Activated naive CD4-positive, alpha-beta T cell treated with anti-CD3 and anti-CD28 coated beads, Interleukin-2, amount 50 U/mL, for 72 hours (primary cell): ENCODE measurements around the gene KMT2C. TPM values are rescaled to one million over a fixed set of nuclear protein-coding genes. Genes with fewer than 3 reads are reported as not detected.
A peak's percentile ranks its signal among the peaks of the same experiment; 100 is the strongest.
"Not testable (repeated sequence)": the region's sequence is repeated elsewhere in the genome, so short reads cannot be mapped to it uniquely, and the experiment has no call there.

Source experiments
- ATAC-seq, 2 donors: fragments of 150-1000 bp; cut with Tn5 transposase; 2 replicates each; pipeline ENCODE4 v1.10.0; 2021; ENCODE audit warnings: mild to moderate bottlenecking in 2 of 2, moderate library complexity in 2 of 2
- DNase-seq, 2 donors: peaks; one replicate each; pipeline ENCODE4 v3.0.0; 2021 to 2022; ENCODE audit warnings: low spot score in 2 of 2
- H3K27ac Mint-ChIP-seq, 2 donors: one replicate each; pipeline ENCODE4 v1.8.0; 2022; ENCODE audit warnings: mild to moderate bottlenecking in 2 of 2, mixed read lengths in 2 of 2
- H3K36me3 Mint-ChIP-seq, 2 donors: one replicate each; pipeline ENCODE4 v1.8.0; 2022; ENCODE audit warnings: mixed read lengths in 2 of 2
- H3K9me3 Mint-ChIP-seq, 2 donors: one replicate each; pipeline ENCODE4 v1.8.0; 2022; ENCODE audit warnings: mixed read lengths in 2 of 2
- total RNA-seq, 2 donors: library from RNA; stranded (reverse); gene quantifications; one replicate each; pipeline ENCODE4 v1.2.3, GENCODE V29; 2022

Gene KMT2C
- total RNA-seq, 2 donors from 2014 or later = 65.7 to 69.1 TPM

DNA sequence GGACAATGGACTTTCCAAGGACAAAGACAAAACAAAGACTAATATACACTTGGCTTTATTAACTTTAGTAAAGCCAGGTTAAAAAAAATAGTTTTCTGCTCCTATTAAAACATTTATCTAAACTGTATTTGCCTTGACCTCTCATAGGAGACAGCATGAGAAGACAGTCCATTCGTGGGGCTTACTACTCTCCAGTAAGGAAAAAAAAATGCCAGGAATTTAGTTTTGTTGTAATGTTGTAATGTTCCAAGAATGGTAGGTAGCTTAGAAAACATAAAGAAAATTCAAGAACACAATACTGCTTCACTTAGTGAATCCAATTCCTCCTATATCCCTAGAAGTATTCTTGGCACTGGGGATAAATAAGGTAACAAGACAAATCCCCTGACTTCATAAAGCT is 81.7 kb downstream of the KMT2C start:
- DNase-seq = no peak
- Mint-ChIP-seq H3K36me3 (peaks cover 29 to 48% of the 10 kb centered on the region in 2 donors), H3K27ac (no peak overlapping the region), H3K9me3 (peaks cover 0 to 9% of the 10 kb centered on the region in 2 donors)
- ATAC-seq = no peak

GRCh38 chr7:152353281-152353680 is 82.5 kb downstream of the KMT2C start:
- not testable (repeated sequence) for ATAC-seq, DNase-seq, H3K9me3 Mint-ChIP-seq, H3K27ac Mint-ChIP-seq
- H3K36me3 Mint-ChIP-seq = peaks cover 35 to 55% of the 10 kb centered on the region in 2 donors

DNA sequence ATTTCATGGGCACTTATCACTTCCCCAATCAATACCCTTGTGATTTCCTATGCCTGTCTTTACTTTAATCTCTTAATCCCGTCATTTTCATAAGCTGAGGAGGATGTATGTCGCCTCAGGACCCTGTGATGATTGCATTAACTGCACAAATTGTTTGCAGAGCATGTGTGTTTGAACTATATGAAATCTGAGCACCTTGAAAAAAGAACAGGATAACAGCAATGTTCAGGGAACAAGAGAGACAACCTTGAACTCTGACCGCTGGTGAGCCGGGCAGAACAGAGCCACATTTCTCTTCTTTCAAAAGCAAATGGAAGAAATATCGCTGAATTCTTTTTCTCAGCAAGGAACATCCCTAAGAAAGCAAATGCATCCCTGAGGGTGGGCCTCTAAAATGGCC is 84.1 kb downstream of the KMT2C start:
- not testable (repeated sequence) for H3K9me3 Mint-ChIP-seq, DNase-seq, ATAC-seq, H3K27ac Mint-ChIP-seq
- peaks cover 35 to 62% of the 10 kb centered on the region in 2 donors for H3K36me3 Mint-ChIP-seq

DNA sequence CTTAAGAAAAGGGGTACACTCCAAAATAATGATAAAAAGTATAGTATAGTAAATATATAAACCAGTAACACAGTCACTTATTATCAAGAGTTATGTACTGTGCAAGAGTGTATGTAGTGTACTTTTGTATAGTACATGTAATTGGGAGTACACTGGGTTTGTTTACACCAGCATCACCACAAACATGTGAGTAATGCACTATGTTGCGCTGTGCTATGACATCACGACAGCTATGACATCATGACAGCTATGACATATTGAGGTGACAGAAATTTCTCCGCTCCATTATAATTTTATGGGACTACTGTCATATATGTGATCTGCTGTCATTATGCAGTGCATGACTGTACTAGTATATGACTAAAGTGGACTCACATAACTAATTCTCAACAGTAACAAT is 84.6 kb downstream of the KMT2C start:
- peaks cover 35 to 59% of the 10 kb centered on the region in 2 donors for H3K36me3 Mint-ChIP-seq
- no peak overlapping the region for H3K27ac Mint-ChIP-seq
- ATAC-seq (no peak), DNase-seq (no peak)
- H3K9me3 Mint-ChIP-seq = peaks cover 5 to 9% of the 10 kb centered on the region in 2 donors

- Mint-ChIP-seq H3K9me3 (peaks cover 4 to 5% of the 10 kb centered on the region in 2 donors), H3K36me3 (peaks cover 14 to 37% of the 10 kb centered on the region in 2 donors), H3K27ac (no peak overlapping the region)
- DNase-seq (no peak), ATAC-seq (no peak)
Measured at GRCh38 chr7:152347888-152348287, 87.9 kb downstream of the KMT2C start.

DNA sequence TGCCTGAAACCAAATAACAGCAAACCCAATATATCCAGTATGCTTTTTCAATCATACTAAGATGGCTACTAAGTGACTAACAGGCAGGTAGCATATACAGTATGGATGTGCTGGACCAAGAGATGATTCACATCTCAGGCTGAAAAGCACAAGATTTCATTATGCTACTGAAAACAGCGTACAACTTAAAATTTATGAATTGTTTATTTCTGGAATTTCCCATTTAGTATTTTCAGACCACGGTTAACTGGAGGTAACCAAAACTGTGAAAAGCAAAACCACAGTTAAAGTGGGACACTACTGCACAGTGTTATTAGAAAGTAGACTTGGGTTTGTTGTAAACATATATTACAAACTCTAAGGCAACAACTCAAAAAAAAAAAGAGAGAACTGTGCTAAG is 91.5 kb downstream of the KMT2C start:
- peaks cover 0 to 5% of the 10 kb centered on the region in 2 donors for H3K9me3 Mint-ChIP-seq
- DNase-seq (no peak), ATAC-seq (peak; percentile 50 to 69)
- peak overlapping the region in 1 of 2 donors; percentile 87 for H3K27ac Mint-ChIP-seq
- H3K36me3 Mint-ChIP-seq = peaks cover 8 to 15% of the 10 kb centered on the region in 2 donors

GRCh38 chr7:152342796-152343195 is 93.0 kb downstream of the KMT2C start:
- ATAC-seq (no peak), DNase-seq (no peak)
- Mint-ChIP-seq H3K9me3 (no peaks in the 10 kb centered on the region), H3K36me3 (peaks cover 0 to 2% of the 10 kb centered on the region in 2 donors), H3K27ac (no peak overlapping the region)

GRCh38 chr7:152341914-152342236 is 93.9 kb downstream of the KMT2C start:
- Mint-ChIP-seq H3K9me3 (no peaks in the 10 kb centered on the region), H3K36me3 (no peaks in the 10 kb centered on the region), H3K27ac (no peak overlapping the region)
- ATAC-seq = no peak
- no peak for DNase-seq

DNA sequence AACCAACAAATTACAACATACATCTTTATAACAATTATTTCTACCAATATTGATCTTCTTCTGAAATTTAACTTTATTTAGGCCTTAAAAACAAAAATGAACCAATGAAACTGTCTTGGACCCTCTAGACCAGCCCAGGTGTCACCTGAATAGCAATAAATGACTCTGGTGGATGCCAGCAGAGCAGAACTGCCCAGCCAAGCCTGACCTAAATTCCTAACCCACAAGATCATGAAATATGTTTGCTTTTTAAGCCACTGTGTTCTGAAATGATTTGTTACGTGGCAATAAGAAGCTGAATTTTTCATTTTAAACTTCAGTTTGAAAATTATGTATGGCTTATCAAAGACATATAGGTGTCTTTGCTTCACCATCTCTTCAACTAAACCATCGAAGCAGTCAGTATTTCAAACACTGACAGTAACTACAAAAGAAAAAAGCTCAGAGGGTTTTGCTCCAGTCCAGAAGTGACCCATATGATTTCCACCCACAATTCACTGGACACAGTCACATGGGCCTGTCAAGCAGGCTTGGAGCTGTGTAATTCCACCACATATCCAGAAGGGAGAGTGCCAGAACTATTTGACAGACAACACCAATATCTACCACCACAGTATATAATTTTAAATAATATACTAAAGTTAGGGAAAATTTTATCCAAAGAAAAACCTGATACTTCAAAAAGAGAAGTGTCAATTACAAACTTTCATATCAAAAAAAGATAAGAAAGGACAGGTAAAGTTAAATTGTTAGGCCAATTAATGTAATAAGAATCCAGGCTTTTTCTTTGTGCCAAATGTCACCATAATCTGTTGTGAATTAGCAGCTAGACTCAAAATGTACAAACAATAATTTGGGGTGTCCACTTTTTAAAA is 94.5 kb downstream of the KMT2C start:
- Mint-ChIP-seq H3K36me3 (no peaks in the 10 kb centered on the region), H3K27ac (peak overlapping the region in 1 of 2 donors; percentile 9), H3K9me3 (no peaks in the 10 kb centered on the region)
- DNase-seq (no peak), ATAC-seq (no peak)

GRCh38 chr7:152340161-152340560 is 95.6 kb downstream of the KMT2C start:
- DNase-seq (no peak), ATAC-seq (no peak)
- Mint-ChIP-seq H3K36me3 (no peaks in the 10 kb centered on the region), H3K9me3 (no peaks in the 10 kb centered on the region), H3K27ac (no peak overlapping the region)

DNA sequence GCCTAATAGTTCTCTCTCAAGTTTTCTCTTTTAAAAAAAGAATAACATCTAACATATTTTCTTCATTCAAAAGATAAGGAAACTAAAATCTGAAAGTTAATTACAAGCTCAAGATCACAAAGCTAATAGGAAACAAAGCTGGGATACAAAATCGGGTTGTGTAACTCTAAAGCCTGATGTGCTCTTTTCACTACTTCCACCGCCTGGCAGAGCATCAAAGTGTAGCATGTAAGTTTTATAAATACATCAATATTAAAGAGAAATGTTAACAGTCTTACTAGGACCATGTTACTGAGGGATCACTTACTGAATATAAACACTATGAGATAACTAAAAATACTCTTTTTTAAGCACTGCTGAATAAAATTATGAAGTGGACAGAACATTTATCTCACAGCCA is 97.2 kb downstream of the KMT2C start:
- H3K9me3 Mint-ChIP-seq = no peaks in the 10 kb centered on the region
- no peak overlapping the region for H3K27ac Mint-ChIP-seq
- DNase-seq (no peak), ATAC-seq (no peak)
- peaks cover 0 to 8% of the 10 kb centered on the region in 2 donors for H3K36me3 Mint-ChIP-seq

DNA sequence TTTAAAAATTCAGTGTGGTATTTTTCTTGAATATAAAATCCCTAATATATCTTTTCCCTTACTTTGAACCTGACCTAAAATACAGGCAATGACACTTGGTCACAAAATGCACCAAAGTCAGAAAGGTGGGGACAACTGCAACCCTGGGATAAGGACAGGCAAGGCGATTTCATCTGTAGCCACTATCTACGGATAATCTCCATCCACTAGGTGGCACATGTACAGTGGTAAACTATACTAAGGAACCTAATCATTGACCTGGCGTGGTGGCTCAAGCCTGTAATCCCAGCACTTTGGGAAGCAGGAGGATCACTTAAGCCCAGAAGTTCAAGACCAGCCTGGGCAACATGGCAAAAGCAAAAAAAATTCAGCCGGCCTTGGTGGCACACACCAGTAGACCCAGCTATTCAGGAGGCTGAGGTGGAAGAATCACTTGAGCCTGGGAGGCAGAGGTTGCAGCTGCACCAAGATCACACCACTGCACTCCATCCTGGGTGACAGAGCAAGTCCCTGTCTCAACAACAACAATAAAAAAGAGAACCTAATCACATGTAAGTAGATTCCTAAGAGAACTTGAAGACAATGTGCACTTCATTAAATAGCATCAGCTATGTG is 98.9 kb downstream of the KMT2C start:
- DNase-seq = no peak
- Mint-ChIP-seq H3K9me3 (no peaks in the 10 kb centered on the region), H3K27ac (peak overlapping the region in 1 of 2 donors; percentile 82)

DNA sequence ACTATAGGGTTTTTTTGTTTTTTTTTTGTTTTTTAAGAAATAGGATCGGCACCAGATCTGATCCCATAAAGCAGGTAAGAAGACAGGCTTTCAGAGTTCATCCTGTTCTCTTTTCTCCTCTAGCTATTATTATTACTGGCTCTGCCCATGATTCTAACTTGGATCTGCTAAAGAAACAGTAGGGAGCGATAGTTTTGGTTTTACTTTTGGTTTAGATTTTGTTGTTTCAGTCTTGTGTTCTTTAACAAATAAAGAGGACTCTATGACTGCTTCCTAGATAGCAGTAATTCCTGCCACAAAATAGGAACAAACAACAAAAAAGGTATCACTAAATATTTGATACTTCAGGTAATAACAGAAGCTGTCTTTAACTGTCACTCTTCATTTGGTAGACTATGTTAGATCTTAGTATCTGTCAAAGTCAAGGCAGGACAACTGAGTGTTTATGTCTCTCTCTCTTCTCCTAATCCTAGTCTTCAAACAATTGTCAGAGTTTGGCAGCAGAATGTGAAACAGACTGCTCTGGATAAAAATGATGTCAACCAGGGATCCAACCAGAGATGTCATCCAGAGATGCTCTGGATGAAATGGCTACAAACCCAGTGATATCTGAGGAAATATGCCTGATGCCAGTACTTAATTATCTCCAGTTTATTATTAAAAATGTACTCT is 99.8 kb downstream of the KMT2C start:
- DNase-seq (no peak), ATAC-seq (peak in 1 of 2 donors; percentile 37)
- Mint-ChIP-seq H3K36me3 (peaks cover 0 to 8% of the 10 kb centered on the region in 2 donors), H3K27ac (peak overlapping the region; percentile 50 to 82), H3K9me3 (no peaks in the 10 kb centered on the region)

More for the DNA sequence above, 98.9 kb downstream of the KMT2C start:
- peaks cover 0 to 8% of the 10 kb centered on the region in 2 donors for H3K36me3 Mint-ChIP-seq
- peak; percentile 83 to 87 for ATAC-seq

DNA sequence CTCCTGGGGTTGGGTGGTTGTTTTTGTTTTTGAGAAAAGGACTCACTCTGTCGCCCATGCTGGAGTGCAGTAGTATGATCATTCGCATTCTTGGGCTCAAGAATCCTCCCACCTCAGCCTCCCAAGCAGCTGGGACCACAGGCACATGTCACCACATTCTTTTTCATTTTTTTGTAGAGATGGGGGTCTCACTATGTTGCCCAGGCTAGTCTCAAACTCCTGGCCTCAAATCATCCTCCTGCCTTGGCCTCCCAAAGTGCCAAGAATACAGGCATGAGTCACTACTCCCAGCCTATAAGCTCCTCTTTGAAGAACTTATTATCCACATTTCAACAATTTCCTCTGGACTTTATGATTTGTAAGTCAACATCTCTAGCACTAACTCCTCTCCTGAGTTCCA is 102.7 kb downstream of the KMT2C start:
- DNase-seq (no peak), ATAC-seq (no peak)
- H3K36me3 Mint-ChIP-seq = peaks cover 10 to 17% of the 10 kb centered on the region in 2 donors
- H3K9me3 Mint-ChIP-seq = no peaks in the 10 kb centered on the region
- H3K27ac Mint-ChIP-seq = no peak overlapping the region

DNA sequence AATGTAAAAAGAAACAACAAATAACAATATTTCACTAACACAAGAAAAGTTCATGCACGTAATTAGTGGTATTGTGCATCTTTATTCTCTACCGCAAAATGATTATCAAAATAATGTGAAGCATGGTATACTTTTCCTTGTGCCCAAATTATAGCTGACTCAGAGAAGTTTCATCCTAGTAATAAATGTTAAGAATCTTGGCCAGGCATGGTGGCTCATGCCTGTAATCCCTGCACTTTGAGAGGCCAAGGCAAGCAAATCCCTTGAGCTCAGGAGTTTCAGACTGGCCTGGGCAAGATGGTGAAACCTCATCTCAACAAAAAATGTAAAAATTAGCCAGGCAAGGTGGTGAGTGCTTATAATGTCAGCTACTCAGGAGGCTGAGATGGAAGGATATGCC is 105.0 kb downstream of the KMT2C start:
- no peaks in the 10 kb centered on the region for H3K9me3 Mint-ChIP-seq
- ATAC-seq = no peak
- H3K36me3 Mint-ChIP-seq = peaks cover 10 to 17% of the 10 kb centered on the region in 2 donors
- DNase-seq = no peak
- no peak overlapping the region for H3K27ac Mint-ChIP-seq

GRCh38 chr7:152329469-152329868 is 106.3 kb downstream of the KMT2C start:
- Mint-ChIP-seq H3K27ac (no peak overlapping the region), H3K36me3 (peaks cover 10 to 15% of the 10 kb centered on the region in 2 donors), H3K9me3 (no peaks in the 10 kb centered on the region)
- ATAC-seq (no peak), DNase-seq (no peak)

- H3K27ac Mint-ChIP-seq = no peak overlapping the region
- no peak for ATAC-seq
- DNase-seq = no peak
Measured at GRCh38 chr7:152328234-152328633, 107.6 kb downstream of the KMT2C start.

More at GRCh38 chr7:152328234-152328633, 107.6 kb downstream of the KMT2C start:
- no peaks in the 10 kb centered on the region for H3K9me3 Mint-ChIP-seq
- H3K36me3 Mint-ChIP-seq = peaks cover 10 to 11% of the 10 kb centered on the region in 2 donors
